ENCODE data around the gene NINJ2. TPM values are rescaled to one million over a fixed set of nuclear protein-coding genes. Genes with fewer than 3 reads are reported as not detected.
A peak's percentile ranks its signal among the peaks of the same experiment; 100 is the strongest.

The NINJ2 gene
- total RNA-seq, 4 donors from 2014 or later, result 2.2 to 14.9 (median 4.5) TPM

- no peak overlapping the region for H3K27ac ChIP-seq
- 73 to 88% methylated on average over 7 of the region's 8 CpGs for WGBS, 2 donors
- intact Hi-C loops (cut with DNase I), result no loop called here
- no peak for DNase-seq
- no peaks in the 10 kb centered on the region for H3K27me3 ChIP-seq
- H3K4me3 ChIP-seq, result no peak overlapping the region
- H3K4me1 ChIP-seq, result peaks cover 0 to 15% (median 9%) of the 10 kb centered on the region in 3 donors
- no peaks in the 10 kb centered on the region for H3K36me3 ChIP-seq
- no peak for TF ChIP-seq CTCF (IDR thresholded peaks at IDR 0.05)
- no peak for TF ChIP-seq POLR2A (IDR thresholded peaks at IDR 0.05)
- no peaks in the 10 kb centered on the region for H3K9me3 ChIP-seq
These were observed 6.3 kb upstream of the NINJ2 start for GRCh38 chr12:669576-669945.

GRCh38 chr12:668090-668481 lies 4.8 kb upstream of the NINJ2 start:
- no peaks in the 10 kb centered on the region for H3K36me3 ChIP-seq
- WGBS, 2 donors, result 87 to 89% methylated on average over 1 of the region's 1 CpG
- no peak overlapping the region for H3K4me3 ChIP-seq
- no peak for DNase-seq
- H3K4me1 ChIP-seq, result peaks cover 6 to 23% (median 18%) of the 10 kb centered on the region in 3 donors
- no peaks in the 10 kb centered on the region for H3K9me3 ChIP-seq
- intact Hi-C loops (cut with DNase I), result no loop called here
- no peaks in the 10 kb centered on the region for H3K27me3 ChIP-seq
- TF ChIP-seq POLR2A (IDR thresholded peaks at IDR 0.05), result no peak
- no peak for TF ChIP-seq CTCF (IDR thresholded peaks at IDR 0.05)
- no peak overlapping the region for H3K27ac ChIP-seq

- no peak for TF ChIP-seq CTCF (IDR thresholded peaks at IDR 0.05)
- TF ChIP-seq POLR2A (IDR thresholded peaks at IDR 0.05), result no peak
- 39 to 65% methylated on average over 7 of the region's 7 CpGs for WGBS, 2 donors
These were observed 3.6 kb upstream of the NINJ2 start for GRCh38 chr12:666766-667308.

GRCh38 chr12:666066-666465 lies 2.8 kb upstream of the NINJ2 start:
- H3K36me3 ChIP-seq, result no peaks in the 10 kb centered on the region
- WGBS, 2 donors, result 50 to 77% methylated on average over 2 of the region's 2 CpGs
- TF ChIP-seq CTCF (IDR thresholded peaks at IDR 0.05), result no peak
- TF ChIP-seq POLR2A (IDR thresholded peaks at IDR 0.05), result no peak
- H3K9me3 ChIP-seq, result no peaks in the 10 kb centered on the region
- no peak for DNase-seq
- no peak overlapping the region for H3K27ac ChIP-seq
- peaks cover 13 to 30% (median 25%) of the 10 kb centered on the region in 3 donors for H3K4me1 ChIP-seq
- intact Hi-C loops (cut with DNase I), result no loop called here
- no peaks in the 10 kb centered on the region for H3K27me3 ChIP-seq
- no peak overlapping the region for H3K4me3 ChIP-seq

More at GRCh38 chr12:666766-667308, 3.6 kb upstream of the NINJ2 start:
- H3K36me3 ChIP-seq, result no peaks in the 10 kb centered on the region
- peak overlapping the region in 3 of 4 donors; percentile 14 to 53 (median 36) for H3K27ac ChIP-seq
- H3K4me3 ChIP-seq, result peak overlapping the region in 1 of 4 donors; percentile 16
- DNase-seq, result no peak
- no peaks in the 10 kb centered on the region for H3K27me3 ChIP-seq
- intact Hi-C loops (cut with DNase I), result no loop called here
- peaks cover 13 to 30% (median 25%) of the 10 kb centered on the region in 3 donors for H3K4me1 ChIP-seq
- no peaks in the 10 kb centered on the region for H3K9me3 ChIP-seq

- H3K9me3 ChIP-seq, result no peaks in the 10 kb centered on the region
- no peak overlapping the region for H3K27ac ChIP-seq
- intact Hi-C loops (cut with DNase I), result no loop called here
- DNase-seq, result no peak
- TF ChIP-seq POLR2A (IDR thresholded peaks at IDR 0.05), result no peak
- no peak for TF ChIP-seq CTCF (IDR thresholded peaks at IDR 0.05)
- H3K36me3 ChIP-seq, result no peaks in the 10 kb centered on the region
- H3K4me3 ChIP-seq, result no peak overlapping the region
- H3K27me3 ChIP-seq, result no peaks in the 10 kb centered on the region
- WGBS, 2 donors, result 80 to 97% methylated on average over 1 to 4 of the region's 5 CpGs
- peaks cover 13 to 30% (median 25%) of the 10 kb centered on the region in 3 donors for H3K4me1 ChIP-seq
These were observed 1.5 kb upstream of the NINJ2 start for GRCh38 chr12:664779-665092.

Data from esophagus squamous epithelium (tissue), 5 donors.